T-cell (primary cell): ENCODE results near the gene PALD1. TPM values are rescaled to one million over a fixed set of nuclear protein-coding genes. Genes with fewer than 3 reads are reported as not detected.
"Not testable (repeated sequence)": the region's sequence is repeated elsewhere in the genome, so short reads cannot be mapped to it uniquely, and the experiment has no call there.

ENCODE experiments used
- ATAC-seq, 4 experiments: fragments of 200-7000 bp in 3 of 4; fragments of 150-1000 bp in 1 of 4; cut with Tn5 transposase; replicated peaks in 1 of 4; 1 replicate in 3 of 4; 2 replicates in 1 of 4; pipeline ENCODE4 v1.10.0; 2021; ENCODE audit warnings: moderate library complexity in 3 of 4, mild to moderate bottlenecking in 2 of 4, moderate number of reproducible peaks in 1 of 4
- CTCF ChIA-PET, 2 donors: fragments of 300-600 bp; sonication (Branson Sonifier 250); formaldehyde crosslinking; loops; one replicate each; lab custom pipeline; 2022; ENCODE audit warnings: antibody characterized with exemption in 2 of 2; lab: Charles Lee
- POLR2A ChIA-PET, 2 donors: fragments of 300-600 bp; sonication (Branson Sonifier 250); formaldehyde crosslinking; loops; one replicate each; lab custom pipeline; 2022; ENCODE audit warnings: antibody characterized with exemption in 2 of 2; lab: Charles Lee
- DNase-seq, 35 experiments: peaks; one replicate each; pipeline versions ENCODE4 v3.0.0 to v3.0.0-alpha.2; 2013 to 2023
- H3K27ac ChIP-seq: one replicate; pipeline ENCODE4 v1.5.1; 2013; ENCODE audit warnings: low read length
- H3K27me3 ChIP-seq, 2 experiments: replicated peaks in 1 of 2; 1 replicate in 1 of 2; 2 replicates in 1 of 2; pipeline versions ENCODE4 v1.6.1 to v1.7.0; 2013; ENCODE audit warnings: low read length in 1 of 2, mixed read lengths in 1 of 2; ENCODE audit not compliant: control insufficient read depth in 2 of 2, insufficient read depth in 2 of 2; ENCODE audit errors: extremely low read depth in 1 of 2
- H3K36me3 ChIP-seq, 2 donors: 1 replicate in 1 of 2; 2 replicates in 1 of 2; pipeline versions ENCODE4 v1.6.1 to v1.7.0; 2013; ENCODE audit warnings: low read length in 1 of 2; ENCODE audit not compliant: control insufficient read depth in 2 of 2, insufficient read depth in 1 of 2; ENCODE audit errors: extremely low read depth in 1 of 2
- H3K4me1 ChIP-seq, 2 experiments: 1 replicate in 1 of 2; 2 replicates in 1 of 2; pipeline versions ENCODE4 v1.6.1 to v1.7.0; 2013; ENCODE audit warnings: low read length in 2 of 2, mixed read lengths in 1 of 2; ENCODE audit not compliant: insufficient read depth in 2 of 2, control insufficient read depth in 1 of 2; ENCODE audit errors: extremely low read depth in 1 of 2
- H3K4me3 ChIP-seq, 2 donors: 1 replicate in 1 of 2; 2 replicates in 1 of 2; pipeline versions ENCODE4 v1.5.1 to v1.7.0; 2013; ENCODE audit warnings: mild to moderate bottlenecking in 2 of 2, low read length in 1 of 2, moderate library complexity in 1 of 2; ENCODE audit not compliant: control insufficient read depth in 1 of 2; ENCODE audit errors: extremely low read depth in 1 of 2
- H3K9me3 ChIP-seq: 2 replicates; pipeline ENCODE4 v1.7.0; 2013
- H3K27ac Mint-ChIP-seq, 2 donors: one replicate each; pipeline ENCODE4 v1.8.0; 2020 to 2021; ENCODE audit warnings: mild to moderate bottlenecking in 2 of 2, mixed read lengths in 2 of 2
- H3K27me3 Mint-ChIP-seq, 2 donors: one replicate each; pipeline ENCODE4 v1.8.0; 2021 to 2022; ENCODE audit warnings: mixed read lengths in 2 of 2
- H3K36me3 Mint-ChIP-seq: one replicate; pipeline ENCODE4 v1.8.0; 2021; ENCODE audit warnings: mixed read lengths
- H3K4me1 Mint-ChIP-seq, 3 donors: one replicate each; pipeline ENCODE4 v1.8.0; 2020 to 2022; ENCODE audit warnings: mixed read lengths in 3 of 3, mild to moderate bottlenecking in 1 of 3
- H3K4me3 Mint-ChIP-seq, 3 donors: one replicate each; pipeline ENCODE4 v1.8.0; 2020 to 2022; ENCODE audit warnings: mild to moderate bottlenecking in 3 of 3, mixed read lengths in 3 of 3, moderate library complexity in 3 of 3
- H3K9me3 Mint-ChIP-seq, 3 donors: one replicate each; pipeline ENCODE4 v1.8.0; 2020 to 2022; ENCODE audit warnings: mixed read lengths in 3 of 3
- WGBS: methylation state at CpG from one replicate; pipeline ENCODE4 v1.1.5; 2013; ENCODE audit warnings: missing lambda C conversion rate; ENCODE audit not compliant: insufficient coverage; 5-methylcytosine and 5-hydroxymethylcytosine counted together
- total RNA-seq, 35 experiments: library from RNA in 6 of 35; stranded (reverse) in 6 of 35; fragments of 120-200 nt in 1 of 35; gene quantifications; one replicate each; pipeline versions ENCODE4 v1.2.1 to v1.2.4 and lab custom pipeline; 2013 to 2026

The PALD1 gene
- total RNA-seq, 5 donors from 2014 or later (not counting 1 experiment from before 2014, with no cell fraction given): 0.10 to 0.38 (median 0.13) TPM

DNA sequence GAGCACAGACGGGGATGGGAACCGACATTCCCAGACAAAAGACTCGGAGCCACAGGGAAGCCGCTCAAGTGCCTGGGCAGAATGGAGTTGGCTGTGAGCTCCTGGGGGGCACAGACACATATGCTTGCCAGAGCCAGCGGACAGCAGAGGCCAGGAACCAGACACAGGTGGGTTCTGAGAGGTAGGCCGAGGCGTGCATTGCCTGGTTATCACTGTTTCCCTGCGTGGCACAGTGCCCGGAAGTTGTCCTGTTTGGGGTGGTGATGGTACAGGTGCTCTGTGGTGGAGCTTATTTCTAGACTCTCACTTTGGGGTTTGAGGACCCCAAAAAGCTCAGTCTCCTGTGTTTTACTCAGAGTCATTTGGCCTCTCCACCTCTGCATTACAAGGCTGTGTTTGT lies 2.5 kb downstream of the PALD1 start:
- 94% methylated on average over 7 of the region's 9 CpGs for WGBS
- CTCF ChIA-PET: no interaction called here
- Mint-ChIP-seq H3K4me3 (peak overlapping the region in 1 of 3 donors; percentile 81), H3K4me1 (peaks cover 34 to 45% (median 38%) of the 10 kb centered on the region in 3 donors), H3K27ac (no peak overlapping the region), H3K27me3 (no peaks in the 10 kb centered on the region), H3K9me3 (no peaks in the 10 kb centered on the region), H3K36me3 (no peaks in the 10 kb centered on the region)
- POLR2A ChIA-PET: no interaction called here
- DNase-seq (no peak), ATAC-seq (no peak)
- peaks cover 0 to 35% of the 10 kb centered on the region in 2 experiments for H3K27me3 ChIP-seq
- H3K27ac ChIP-seq: no peak overlapping the region
- peaks cover 30 to 47% of the 10 kb centered on the region in 2 experiments for H3K4me1 ChIP-seq
- H3K4me3 ChIP-seq: no peak overlapping the region
- H3K9me3 ChIP-seq: no peaks in the 10 kb centered on the region
- H3K36me3 ChIP-seq: no peaks in the 10 kb centered on the region

DNA sequence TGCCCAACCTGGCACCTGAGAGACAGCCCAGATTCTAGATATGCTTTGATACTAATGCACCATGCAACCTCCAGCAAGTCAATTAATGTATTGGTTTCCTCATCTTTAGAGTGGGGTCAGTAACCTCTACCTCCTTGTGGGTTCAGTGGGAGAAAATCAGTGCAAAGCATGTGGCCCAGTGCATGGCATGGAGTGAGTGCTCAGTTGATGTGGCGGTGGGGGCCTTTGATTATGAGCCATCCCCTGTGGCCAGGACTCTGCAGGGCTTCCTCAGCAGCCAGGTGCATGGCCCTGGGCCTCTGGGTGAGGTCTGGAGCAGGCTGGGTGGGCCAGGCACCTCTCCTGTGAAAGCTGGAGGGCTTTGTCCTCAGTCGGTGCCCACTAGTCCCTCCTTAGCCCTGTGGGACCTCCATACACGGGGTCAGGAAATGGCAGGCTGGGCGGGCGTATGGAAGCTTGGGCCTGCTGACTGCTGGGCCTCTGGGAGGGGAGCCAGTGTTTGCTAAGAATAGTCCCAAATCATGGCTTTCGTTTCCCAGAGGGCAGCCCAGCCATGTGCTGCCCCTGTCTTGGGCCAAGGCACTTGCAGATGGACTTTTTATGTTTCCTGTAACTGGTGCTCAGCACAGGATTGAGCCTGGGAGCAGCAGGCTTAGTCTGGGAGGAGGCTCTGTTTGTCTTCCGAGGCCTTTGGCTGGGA lies 3.4 kb downstream of the PALD1 start:
- Histone ChIP-seq H3K9me3 (no peaks in the 10 kb centered on the region), H3K4me3 (no peak overlapping the region), H3K4me1 (peaks cover 30 to 39% of the 10 kb centered on the region in 2 experiments), H3K27me3 (peaks cover 0 to 35% of the 10 kb centered on the region in 2 experiments), H3K36me3 (no peaks in the 10 kb centered on the region), H3K27ac (no peak overlapping the region)
- ATAC-seq (no peak), DNase-seq (no peak)
- H3K27ac Mint-ChIP-seq: no peak overlapping the region
- ChIA-PET POLR2A (no interaction called here), CTCF (no interaction called here)
- H3K36me3 Mint-ChIP-seq: no peaks in the 10 kb centered on the region
- WGBS: 88% methylated on average over 5 of the region's 7 CpGs
- H3K9me3 Mint-ChIP-seq: no peaks in the 10 kb centered on the region
- H3K4me1 Mint-ChIP-seq: peaks cover 28 to 36% (median 30%) of the 10 kb centered on the region in 3 donors
- peak overlapping the region in 1 of 3 donors; percentile 42 for H3K4me3 Mint-ChIP-seq
- no peaks in the 10 kb centered on the region for H3K27me3 Mint-ChIP-seq

DNA sequence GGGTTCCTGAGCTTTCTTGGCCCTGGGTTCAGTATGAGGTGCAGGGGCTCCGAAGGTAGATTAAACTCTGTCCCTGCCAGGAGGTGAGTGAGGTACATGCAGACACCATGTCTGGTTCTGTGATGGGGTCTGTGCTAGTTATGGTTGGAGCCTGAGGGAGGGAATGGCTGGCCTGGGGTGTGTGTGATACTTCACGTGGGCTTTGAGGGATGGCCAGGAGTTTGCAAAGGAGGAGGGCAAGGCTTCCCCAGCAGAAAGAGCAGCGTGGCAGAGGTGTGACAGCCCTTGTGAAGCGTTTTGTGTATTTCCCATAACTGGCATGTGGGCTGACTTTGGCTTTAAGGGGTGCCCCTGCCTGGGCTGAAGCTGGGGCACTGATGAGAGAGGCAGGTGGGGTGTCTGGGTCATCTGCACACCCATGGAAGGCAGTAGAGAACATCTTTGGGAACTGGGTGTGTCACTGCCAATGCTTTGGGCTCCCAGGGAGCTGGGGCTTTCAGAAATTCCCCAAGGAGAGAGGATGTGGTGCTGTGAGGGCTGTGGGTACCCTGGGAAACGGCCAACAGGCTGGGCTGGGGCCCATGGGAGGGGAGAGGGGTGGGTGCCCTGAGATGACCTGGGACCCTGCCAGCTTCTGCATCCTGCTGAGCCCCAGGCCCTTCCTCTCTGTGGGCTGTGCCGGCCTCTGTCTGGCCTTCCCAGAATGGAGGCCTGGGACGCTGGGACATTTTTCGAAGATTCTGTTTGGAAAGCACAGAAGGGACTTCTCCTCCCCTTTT lies 4.6 kb downstream of the PALD1 start:
- no peaks in the 10 kb centered on the region for H3K36me3 ChIP-seq
- ChIA-PET CTCF (no interaction called here), POLR2A (no interaction called here)
- Mint-ChIP-seq H3K36me3 (no peaks in the 10 kb centered on the region), H3K4me3 (no peak overlapping the region), H3K27me3 (no peaks in the 10 kb centered on the region), H3K27ac (no peak overlapping the region), H3K4me1 (peaks cover 19 to 27% (median 21%) of the 10 kb centered on the region in 3 donors), H3K9me3 (no peaks in the 10 kb centered on the region)
- 82% methylated on average over 5 of the region's 8 CpGs for WGBS
- peaks cover 22 to 27% of the 10 kb centered on the region in 2 experiments for H3K4me1 ChIP-seq
- H3K9me3 ChIP-seq: no peaks in the 10 kb centered on the region
- no peak overlapping the region for H3K4me3 ChIP-seq
- peaks cover 0 to 35% of the 10 kb centered on the region in 2 experiments for H3K27me3 ChIP-seq
- DNase-seq (no peak), ATAC-seq (no peak)
- no peak overlapping the region for H3K27ac ChIP-seq

GRCh38 chr10:70483872-70484271 lies 5.3 kb downstream of the PALD1 start:
- WGBS: 92% methylated on average over 2 of the region's 6 CpGs
- ATAC-seq, H3K9me3 ChIP-seq, DNase-seq, H3K4me3 Mint-ChIP-seq, H3K27ac ChIP-seq, H3K36me3 Mint-ChIP-seq, H3K9me3 Mint-ChIP-seq, POLR2A ChIA-PET, H3K27ac Mint-ChIP-seq, H3K4me3 ChIP-seq, H3K36me3 ChIP-seq, H3K27me3 Mint-ChIP-seq: not testable (repeated sequence)
- peaks cover 19 to 27% (median 21%) of the 10 kb centered on the region in 3 donors for H3K4me1 Mint-ChIP-seq
- H3K27me3 ChIP-seq: peaks cover 0 to 38% of the 10 kb centered on the region in 2 experiments
- CTCF ChIA-PET: interaction anchor here in 1 of 2 donors (0.7 kb wide), 1 partner anchor 451 kb away, joined by 5 read pairs; no protein-coding TSS in a partner anchor
- H3K4me1 ChIP-seq: peaks cover 20 to 23% of the 10 kb centered on the region in 2 experiments

DNA sequence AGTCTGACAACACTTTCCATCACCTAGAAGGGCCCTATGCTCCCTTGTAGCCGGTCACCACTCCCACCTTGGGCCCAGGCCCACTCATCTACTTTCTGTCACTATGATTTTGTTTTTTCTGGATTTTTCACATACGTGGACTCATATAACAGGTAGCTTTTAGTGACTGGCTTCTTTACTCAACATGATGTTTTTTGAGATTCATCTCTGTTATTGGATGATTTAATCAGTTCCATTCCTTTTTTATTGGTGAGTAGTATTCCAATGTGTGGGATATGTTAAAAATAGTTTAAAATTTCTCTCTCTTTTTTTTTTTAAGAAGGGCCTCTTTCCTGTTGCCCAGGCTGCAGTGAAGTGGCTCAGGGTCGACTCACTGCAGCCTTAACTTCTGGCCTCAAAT lies 9.3 kb downstream of the PALD1 start:
- no peaks in the 10 kb centered on the region for H3K4me1 Mint-ChIP-seq
- no peaks in the 10 kb centered on the region for H3K36me3 Mint-ChIP-seq
- H3K27ac Mint-ChIP-seq: no peak overlapping the region
- Histone ChIP-seq H3K36me3 (no peaks in the 10 kb centered on the region), H3K27me3 (peaks cover 0 to 10% of the 10 kb centered on the region in 2 experiments), H3K4me1 (peaks cover 0 to under 1% of the 10 kb centered on the region in 2 experiments), H3K4me3 (no peak overlapping the region), H3K27ac (no peak overlapping the region), H3K9me3 (no peaks in the 10 kb centered on the region)
- ATAC-seq (no peak), DNase-seq (no peak)
- H3K9me3 Mint-ChIP-seq: no peaks in the 10 kb centered on the region
- ChIA-PET CTCF (no interaction called here), POLR2A (no interaction called here)
- no CpG with 5 or more reads among the region's 3 CpGs for WGBS
- H3K4me3 Mint-ChIP-seq: no peak overlapping the region
- H3K27me3 Mint-ChIP-seq: no peaks in the 10 kb centered on the region

DNA sequence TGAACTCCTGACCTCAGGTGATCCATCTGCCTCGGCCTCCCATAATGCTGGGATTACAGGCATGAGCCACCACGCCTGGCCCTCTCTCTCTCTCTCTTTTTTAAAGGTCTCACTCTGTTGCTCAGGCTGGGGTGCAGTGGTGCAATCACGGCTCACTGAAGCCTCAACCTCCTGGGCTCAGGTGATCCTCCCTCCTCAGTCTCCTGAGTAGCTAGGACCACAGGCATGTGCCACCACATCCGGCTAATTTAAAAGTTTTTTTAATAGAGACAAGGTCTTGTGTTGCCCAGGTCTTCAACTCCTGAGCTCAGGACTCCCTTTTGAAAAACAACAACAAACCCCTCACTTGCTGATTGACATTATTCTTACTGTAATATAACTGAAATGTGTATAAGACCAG lies 11.6 kb downstream of the PALD1 start:
- H3K27me3 ChIP-seq: peaks cover 0 to 22% of the 10 kb centered on the region in 2 experiments
- Mint-ChIP-seq H3K4me3 (no peak overlapping the region), H3K27me3 (peaks cover 0 to 6% of the 10 kb centered on the region in 2 donors), H3K36me3 (no peaks in the 10 kb centered on the region), H3K9me3 (no peaks in the 10 kb centered on the region), H3K27ac (no peak overlapping the region), H3K4me1 (peaks cover 16 to 20% (median 20%) of the 10 kb centered on the region in 3 donors)
- H3K36me3 ChIP-seq: no peaks in the 10 kb centered on the region
- 76% methylated on average over 2 of the region's 4 CpGs for WGBS
- POLR2A ChIA-PET: no interaction called here
- H3K4me1 ChIP-seq: peaks cover 10 to 14% of the 10 kb centered on the region in 2 experiments
- no peaks in the 10 kb centered on the region for H3K9me3 ChIP-seq
- H3K27ac ChIP-seq: no peak overlapping the region
- CTCF ChIA-PET: no interaction called here
- no peak for ATAC-seq
- DNase-seq: no peak
- H3K4me3 ChIP-seq: no peak overlapping the region
